WTC11 (cell line): ENCODE data around the gene DLGAP4.

ENCODE experiments used
- ATF2 ChIP-seq: sonication (generic); formaldehyde crosslinking; IDR thresholded peaks from 2 replicates; pipeline ENCODE4 v1.8.1; 2022; ENCODE audit warnings: low read depth, missing genetic modification reagents, borderline replicate concordance
- ATF6 ChIP-seq: sonication (generic); formaldehyde crosslinking; IDR thresholded peaks from 2 replicates; pipeline ENCODE4 v1.8.1; 2023; ENCODE audit warnings: mild to moderate bottlenecking, missing genetic modification reagents
- ELF4 ChIP-seq: sonication (generic); formaldehyde crosslinking; IDR thresholded peaks from 2 replicates; pipeline ENCODE4 v1.8.1; 2022; ENCODE audit warnings: low read depth, mild to moderate bottlenecking, moderate library complexity, missing genetic modification reagents
- ESRRA ChIP-seq: sonication (generic); formaldehyde crosslinking; IDR thresholded peaks from 2 replicates; pipeline ENCODE4 v1.8.1; 2022; ENCODE audit warnings: mild to moderate bottlenecking, missing genetic modification reagents, borderline replicate concordance
- GABPB1 ChIP-seq: sonication (generic); formaldehyde crosslinking; IDR thresholded peaks from 2 replicates; pipeline ENCODE4 v1.8.1; 2023; ENCODE audit warnings: mild to moderate bottlenecking, missing genetic modification reagents
- IRF1 ChIP-seq: sonication (generic); formaldehyde crosslinking; IDR thresholded peaks from 2 replicates; pipeline ENCODE4 v1.8.0; 2023; ENCODE audit warnings: missing genetic modification reagents
- JUN ChIP-seq: sonication (generic); formaldehyde crosslinking; IDR thresholded peaks from 2 replicates; pipeline ENCODE4 v1.8.0; 2023; ENCODE audit warnings: mild to moderate bottlenecking, missing genetic modification reagents
- TEAD4 ChIP-seq: sonication (generic); formaldehyde crosslinking; IDR thresholded peaks from 2 replicates; pipeline ENCODE4 v1.8.0; 2022; ENCODE audit warnings: mild to moderate bottlenecking, missing genetic modification reagents
- ZNF423 ChIP-seq: fragments of 250-450 bp; sonication (Bioruptor Pico); IDR thresholded peaks from 2 replicates; pipeline ENCODE4 v2.1.2; 2022; ENCODE audit warnings: mild to moderate bottlenecking, moderate library complexity
- TF ChIP-seq, protein P1 (sequence below): fragments of 200-600 bp; IDR thresholded peaks from 2 replicates; pipeline ENCODE4 v1.8.0; 2022; ENCODE audit warnings: antibody characterized with exemption
- TF ChIP-seq, protein P2 (sequence below): sonication (generic); formaldehyde crosslinking; conservative IDR thresholded peaks from 2 replicates; pipeline ENCODE4 v1.8.1; 2022; ENCODE audit warnings: mild to moderate bottlenecking, missing genetic modification reagents
- TF ChIP-seq, protein P3 (sequence below): fragments of 250-450 bp; sonication (Bioruptor Pico); IDR thresholded peaks from 2 replicates; pipeline ENCODE4 v1.9.0; 2021; ENCODE audit warnings: moderate library complexity, mild to moderate bottlenecking, inconsistent platforms, borderline replicate concordance
- TF ChIP-seq, protein P4 (sequence below): sonication (generic); formaldehyde crosslinking; IDR thresholded peaks from 2 replicates; pipeline ENCODE4 v1.8.0; 2022; ENCODE audit warnings: mild to moderate bottlenecking, missing genetic modification reagents

DNA sequence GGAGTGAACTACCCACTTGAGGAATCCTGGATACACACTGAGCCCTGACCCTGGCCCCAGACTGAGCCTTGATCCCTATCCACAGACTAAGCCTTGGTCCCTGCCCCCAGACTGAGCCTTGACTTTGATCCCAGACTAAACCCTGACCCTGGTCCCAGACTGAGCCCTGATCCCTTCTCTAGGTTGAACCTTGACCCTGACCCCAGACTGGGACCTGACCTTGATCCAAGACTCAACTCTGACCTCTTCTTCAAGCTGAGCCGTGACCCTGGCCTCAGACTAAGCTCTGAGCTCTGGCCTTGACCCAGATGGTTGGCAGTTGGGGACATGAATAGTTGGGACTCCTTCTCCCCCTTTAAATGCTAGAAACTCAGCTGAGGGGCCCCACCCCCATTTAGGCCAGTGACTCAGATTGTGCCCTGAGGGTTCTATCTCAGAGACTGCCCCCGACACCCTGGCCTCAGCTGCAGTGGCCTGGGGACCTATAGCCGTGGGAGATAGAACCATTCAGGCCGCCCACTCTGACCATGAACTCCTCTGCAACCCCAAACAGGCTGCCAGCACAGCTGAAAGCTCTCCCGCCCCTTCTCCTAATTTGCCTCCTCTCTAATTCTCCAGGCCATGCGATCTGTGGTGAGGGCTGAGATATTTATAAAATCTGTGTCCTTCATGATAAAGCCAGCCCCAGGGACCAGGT, 84.7 kb downstream of the DLGAP4 start:
- TF ChIP-seq, protein P1, sequence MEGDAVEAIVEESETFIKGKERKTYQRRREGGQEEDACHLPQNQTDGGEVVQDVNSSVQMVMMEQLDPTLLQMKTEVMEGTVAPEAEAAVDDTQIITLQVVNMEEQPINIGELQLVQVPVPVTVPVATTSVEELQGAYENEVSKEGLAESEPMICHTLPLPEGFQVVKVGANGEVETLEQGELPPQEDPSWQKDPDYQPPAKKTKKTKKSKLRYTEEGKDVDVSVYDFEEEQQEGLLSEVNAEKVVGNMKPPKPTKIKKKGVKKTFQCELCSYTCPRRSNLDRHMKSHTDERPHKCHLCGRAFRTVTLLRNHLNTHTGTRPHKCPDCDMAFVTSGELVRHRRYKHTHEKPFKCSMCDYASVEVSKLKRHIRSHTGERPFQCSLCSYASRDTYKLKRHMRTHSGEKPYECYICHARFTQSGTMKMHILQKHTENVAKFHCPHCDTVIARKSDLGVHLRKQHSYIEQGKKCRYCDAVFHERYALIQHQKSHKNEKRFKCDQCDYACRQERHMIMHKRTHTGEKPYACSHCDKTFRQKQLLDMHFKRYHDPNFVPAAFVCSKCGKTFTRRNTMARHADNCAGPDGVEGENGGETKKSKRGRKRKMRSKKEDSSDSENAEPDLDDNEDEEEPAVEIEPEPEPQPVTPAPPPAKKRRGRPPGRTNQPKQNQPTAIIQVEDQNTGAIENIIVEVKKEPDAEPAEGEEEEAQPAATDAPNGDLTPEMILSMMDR, result no peak
- TF ChIP-seq ATF2 (CRISPR knock-in tag) (no peak), ZNF423 (no peak), IRF1 (CRISPR knock-in tag) (no peak), ESRRA (CRISPR knock-in tag) (no peak), ATF6 (CRISPR knock-in tag) (no peak), TEAD4 (CRISPR knock-in tag) (no peak), GABPB1 (CRISPR knock-in tag) (no peak), ELF4 (CRISPR knock-in tag) (no peak), JUN (no peak)
- TF ChIP-seq, protein P2, sequence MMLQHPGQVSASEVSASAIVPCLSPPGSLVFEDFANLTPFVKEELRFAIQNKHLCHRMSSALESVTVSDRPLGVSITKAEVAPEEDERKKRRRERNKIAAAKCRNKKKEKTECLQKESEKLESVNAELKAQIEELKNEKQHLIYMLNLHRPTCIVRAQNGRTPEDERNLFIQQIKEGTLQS (CRISPR knock-in tag), result no peak
- TF ChIP-seq, protein P3, sequence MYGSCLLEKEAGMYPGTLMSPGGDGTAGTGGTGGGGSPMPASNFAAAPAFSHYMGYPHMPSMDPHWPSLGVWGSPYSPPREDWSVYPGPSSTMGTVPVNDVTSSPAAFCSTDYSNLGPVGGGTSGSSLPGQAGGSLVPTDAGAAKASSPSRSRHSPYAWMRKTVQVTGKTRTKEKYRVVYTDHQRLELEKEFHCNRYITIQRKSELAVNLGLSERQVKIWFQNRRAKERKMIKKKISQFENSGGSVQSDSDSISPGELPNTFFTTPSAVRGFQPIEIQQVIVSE (CRISPR knock-in tag), result no peak
- TF ChIP-seq, protein P4, sequence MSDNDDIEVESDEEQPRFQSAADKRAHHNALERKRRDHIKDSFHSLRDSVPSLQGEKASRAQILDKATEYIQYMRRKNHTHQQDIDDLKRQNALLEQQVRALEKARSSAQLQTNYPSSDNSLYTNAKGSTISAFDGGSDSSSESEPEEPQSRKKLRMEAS (CRISPR knock-in tag), result no peak
